GM21360 (cell line): ENCODE data around the gene HES7.
"Not testable (repeated sequence)": the region's sequence is repeated elsewhere in the genome, so short reads cannot be mapped to it uniquely, and the experiment has no call there.

Experiments
- ATAC-seq: cut with Tn5 transposase; IDR thresholded peaks from one replicate; pipeline ENCODE4 v1.9.1; 2021; ENCODE audit warnings: mild to moderate bottlenecking, moderate library complexity; ENCODE audit not compliant: unreplicated experiment

HES7 gene

DNA sequence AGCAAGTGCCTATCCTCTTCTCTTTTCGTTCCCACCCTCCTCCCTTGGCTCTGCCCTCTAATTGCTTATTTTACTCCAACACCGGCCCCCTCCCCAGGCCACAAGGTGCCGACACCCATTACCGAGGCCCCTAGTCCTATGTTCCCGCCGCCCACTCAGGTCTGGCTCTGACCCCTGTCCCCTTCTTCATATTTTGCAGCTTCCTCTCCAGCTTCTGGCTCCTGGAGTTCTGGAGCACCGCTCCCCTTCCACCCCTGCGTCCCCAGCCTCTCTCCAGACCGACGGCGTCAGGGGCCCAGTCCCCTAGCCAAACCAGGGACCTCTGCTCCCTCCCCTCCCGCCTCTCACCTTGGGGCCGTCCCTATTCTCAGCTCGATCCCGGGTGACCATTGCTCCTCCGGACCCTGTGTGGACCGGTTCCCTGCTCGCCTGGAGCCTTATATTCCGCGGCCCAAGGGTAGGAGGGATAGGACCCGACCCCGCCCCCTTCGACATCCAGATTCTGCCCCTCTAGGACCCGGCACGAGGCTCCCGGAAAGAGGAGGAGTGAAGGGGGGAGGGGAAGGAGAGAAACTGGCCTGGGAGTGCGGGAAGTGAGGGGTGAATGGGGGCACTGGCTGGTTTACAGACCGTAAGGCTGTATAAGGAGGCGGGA is at the start of gene HES7:
TSS of gene HES7 (minus strand) at position 412 of the 655 bp plus-strand sequence. CDS start at position 390, 22 bp downstream.
- no peak for ATAC-seq

DNA sequence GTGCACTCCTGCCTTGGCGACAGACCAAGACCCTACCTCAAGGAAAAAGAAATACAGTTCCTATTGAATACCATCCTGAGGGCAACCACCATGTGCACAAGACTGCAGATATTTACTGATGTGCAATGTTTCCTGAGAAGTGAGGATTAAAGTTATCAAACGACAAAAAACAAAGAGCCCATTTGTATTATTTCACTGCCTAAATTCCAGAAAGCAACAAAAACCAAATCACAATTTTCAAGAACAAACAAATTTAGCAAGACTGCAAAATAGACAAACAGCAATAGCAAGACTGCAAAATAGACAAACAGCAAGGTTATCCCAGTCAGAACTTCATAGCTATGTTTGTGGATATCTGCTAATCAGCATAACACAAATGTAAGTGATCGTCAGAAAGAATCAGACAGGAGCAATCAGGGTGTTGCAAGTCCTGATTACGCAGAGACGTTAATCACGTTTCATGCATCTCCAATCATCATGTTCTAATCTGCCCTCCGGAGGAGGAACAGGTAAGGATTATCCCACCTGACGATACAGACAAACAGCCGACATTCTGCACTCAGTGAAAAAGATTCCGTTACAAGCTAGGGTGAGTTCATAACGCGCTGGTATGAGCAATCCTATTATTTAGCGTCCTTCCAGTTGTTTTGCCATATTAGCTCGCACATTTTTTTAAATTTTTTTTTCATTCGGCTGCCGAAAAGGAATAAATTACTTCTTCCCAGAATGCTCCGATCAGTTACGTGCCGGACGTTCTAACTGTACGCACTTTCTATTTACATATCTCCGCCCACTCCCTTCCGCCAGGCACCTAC is 49.4 kb upstream of the HES7 start:
- ATAC-seq, result peak; percentile 73

DNA sequence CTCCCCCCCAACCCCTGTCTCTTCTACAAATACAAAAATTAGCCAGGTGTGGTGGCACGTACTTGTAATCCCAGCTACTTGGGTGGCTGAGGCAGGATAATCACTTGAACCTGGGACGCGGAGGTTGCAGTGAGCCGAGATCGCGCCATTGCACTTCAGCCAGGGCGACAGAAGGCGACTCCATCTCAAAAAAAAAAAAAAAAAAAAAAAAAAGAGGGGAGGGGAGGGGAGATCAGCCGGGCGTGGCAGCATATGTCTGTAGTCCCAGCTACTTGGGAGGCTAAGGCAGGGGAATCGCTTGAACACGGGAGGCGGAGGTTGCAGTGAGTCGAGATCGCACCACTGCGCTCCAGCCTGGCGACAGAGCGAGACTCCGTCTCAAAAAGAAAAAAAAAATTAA is 46.3 kb upstream of the HES7 start:
- ATAC-seq, result not testable (repeated sequence)

DNA sequence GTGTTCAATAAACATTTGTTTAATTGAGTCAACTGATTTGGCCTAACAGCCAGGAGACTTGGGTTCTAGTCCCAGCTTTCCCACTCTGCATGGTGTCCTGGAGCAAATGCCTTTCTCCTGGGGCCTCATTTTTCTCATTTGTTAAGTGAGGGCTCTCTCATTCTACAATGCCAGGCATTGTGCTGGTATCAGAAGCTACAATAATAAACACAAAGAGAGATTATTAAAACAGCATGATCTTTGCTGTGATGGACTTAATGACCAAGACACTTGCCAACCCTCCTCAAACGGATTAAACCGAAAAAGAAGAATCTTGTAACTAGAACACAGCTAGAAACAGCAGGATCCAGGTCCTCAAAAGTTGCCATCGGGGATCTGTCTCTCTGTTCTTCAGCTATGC is 43.6 kb upstream of the HES7 start:
- no peak for ATAC-seq

DNA sequence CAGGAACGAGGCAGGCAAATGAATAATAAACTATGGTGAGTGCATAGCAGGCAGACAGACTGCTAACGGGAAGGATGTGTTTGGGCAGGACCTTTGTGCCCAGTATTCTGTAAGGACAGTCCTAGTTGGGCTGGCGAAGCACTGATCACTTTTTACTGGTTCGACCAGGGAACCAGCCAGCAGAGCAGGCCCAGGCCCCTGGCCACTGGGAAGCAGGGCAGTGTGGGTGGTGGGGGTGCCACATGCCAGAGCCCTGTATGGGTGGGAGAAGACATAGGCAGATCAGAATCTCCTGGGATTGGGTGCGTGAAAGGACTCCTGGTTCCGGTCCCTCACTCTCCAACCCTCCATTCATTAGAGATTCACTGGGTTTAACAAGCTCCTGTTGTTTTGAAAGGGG is 42.8 kb upstream of the HES7 start:
- ATAC-seq, result no peak

DNA sequence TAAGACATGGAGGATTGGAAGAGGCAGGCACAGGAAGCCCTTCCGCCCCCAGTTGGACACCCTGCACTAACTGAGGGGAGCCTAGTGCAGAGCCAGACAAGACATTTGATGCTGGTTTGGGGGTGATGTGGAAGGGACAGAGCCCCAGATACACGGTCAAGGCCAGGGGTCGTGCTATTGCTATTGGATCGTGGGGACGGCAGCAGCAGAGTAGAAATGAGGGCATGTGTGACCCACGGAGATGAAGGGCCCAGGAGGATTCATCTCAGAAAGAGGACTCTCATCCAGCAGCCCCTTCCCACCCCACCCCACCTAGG is 40.9 kb upstream of the HES7 start:
- ATAC-seq, result no peak

DNA sequence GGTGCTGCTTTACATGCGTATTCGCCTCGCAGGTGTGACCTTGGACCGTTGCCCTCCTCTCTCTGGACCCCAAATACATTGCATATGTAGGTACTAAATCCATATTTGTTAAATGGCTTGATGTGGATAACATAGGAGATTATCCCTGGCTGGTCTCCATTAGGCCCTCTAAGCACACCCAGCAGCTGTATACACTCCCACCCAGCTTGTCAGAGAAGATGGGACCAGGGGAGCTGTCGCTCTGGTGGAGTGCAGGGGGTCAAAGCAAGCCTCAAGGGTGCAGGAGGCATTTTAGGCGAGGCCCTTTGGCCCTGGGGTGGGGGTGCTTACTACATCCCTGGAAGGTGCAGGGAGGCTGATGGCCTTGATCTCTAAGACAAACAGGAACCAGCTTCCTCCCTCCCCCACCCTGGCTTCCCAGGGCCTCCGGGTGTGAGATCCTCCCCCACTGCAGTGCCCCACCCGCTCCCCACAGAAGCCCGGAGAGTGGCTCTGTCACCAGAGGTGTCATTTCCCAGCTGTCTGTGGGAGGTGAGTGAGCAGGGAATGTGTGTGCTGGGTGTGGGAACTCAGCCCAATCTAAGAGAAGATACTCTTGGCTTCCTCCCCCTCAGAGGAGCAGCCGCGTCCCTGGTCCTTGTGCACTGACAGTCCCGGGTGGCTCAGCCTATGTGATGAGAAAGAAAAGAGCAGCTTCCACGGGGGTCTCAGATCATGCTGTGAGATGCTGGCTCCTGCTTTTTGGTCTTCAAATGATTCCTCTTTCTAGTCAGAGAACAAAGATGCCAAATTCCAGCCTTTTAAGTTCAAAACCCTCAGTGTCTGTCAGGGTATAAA is 40.3 kb upstream of the HES7 start:
- ATAC-seq, result no peak

DNA sequence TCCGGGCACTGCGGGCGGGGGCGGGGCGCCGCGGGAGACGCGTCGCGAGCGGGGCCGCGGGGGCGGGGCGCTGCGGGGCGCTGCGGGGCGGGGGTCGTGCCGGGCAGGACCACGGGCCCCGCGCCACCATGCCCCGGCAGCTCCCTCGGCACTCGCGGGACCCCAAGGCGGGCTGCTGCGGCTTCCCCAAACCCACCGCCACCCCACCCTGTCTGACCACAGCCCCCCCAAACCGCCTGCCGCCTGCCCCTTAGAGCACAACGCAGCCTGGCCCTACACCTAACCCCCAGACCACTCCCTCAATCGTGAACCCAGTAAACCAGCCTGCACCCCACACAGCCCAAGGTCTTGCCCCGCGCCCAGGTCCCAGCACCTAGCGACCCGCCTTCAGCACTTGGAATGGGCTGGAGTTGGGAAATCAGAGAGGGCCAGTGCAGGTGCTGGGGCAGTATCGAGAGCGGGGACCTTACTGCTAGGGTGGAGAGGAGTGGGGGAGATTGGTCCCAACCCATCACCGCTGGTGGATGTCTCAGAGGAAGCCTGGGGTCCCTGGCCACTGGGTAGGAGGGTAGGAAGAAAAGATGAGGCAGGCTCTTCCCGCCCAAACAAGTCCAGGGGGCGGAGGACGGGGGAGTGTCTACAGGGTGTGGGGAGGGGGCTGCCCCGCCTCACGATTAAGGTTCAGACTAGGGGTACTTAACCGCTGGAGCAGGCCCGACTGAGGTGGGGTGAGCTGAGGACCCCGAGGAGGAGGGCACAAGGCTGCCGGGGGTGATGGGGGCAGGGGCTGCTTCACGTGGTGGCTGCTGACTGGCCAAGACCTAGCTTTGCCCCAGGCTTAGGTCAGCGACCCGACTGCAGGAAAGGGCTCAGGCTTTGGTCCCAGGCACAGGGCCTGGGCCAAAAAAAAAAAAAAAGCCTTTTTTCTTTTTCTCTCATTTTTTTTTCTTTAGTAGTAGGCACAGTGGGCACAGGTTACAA is 39.4 kb upstream of the HES7 start:
- ATAC-seq, result no peak

DNA sequence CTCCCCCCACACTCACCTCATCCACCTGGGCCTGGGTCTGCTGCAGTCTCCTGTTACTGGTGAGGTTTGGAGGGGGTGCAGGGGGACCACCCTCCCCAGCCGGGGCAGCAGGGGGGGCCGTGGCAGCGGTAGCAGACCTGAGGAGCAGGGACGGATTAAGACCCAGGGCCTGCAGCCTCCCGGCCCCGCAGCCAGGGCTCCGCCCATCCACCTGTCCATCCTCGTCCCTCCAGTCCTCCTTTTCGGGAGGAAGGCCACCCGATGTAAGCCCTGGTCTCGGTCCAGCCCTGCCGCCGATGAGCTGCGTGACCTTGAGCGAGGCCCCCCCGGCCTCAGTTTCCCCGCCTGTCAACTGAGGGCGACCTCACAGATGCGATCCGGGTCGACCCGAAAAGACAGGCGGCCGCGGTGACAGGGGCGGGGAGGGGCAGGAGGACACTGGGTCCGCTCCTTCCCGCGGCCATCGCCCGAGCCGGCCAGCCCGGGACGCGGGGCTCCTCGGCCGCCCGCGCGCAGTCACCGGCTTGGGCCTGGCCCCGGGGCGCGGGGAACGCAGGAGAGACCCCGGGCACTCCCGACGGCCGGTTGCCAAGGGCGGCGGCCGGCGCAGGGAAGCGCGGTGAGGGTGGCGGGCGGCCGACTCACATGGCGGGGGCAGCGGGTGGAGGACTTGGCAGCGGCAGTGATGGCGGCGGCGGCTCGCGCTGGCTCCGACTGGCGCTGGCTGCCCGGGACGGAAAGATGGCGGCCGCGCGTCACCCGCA is 38.5 kb upstream of the HES7 start, which contains the start of gene VAMP2:
TSS of gene VAMP2 (minus strand) at position 716 of the 764 bp plus-strand sequence. CDS start at position 647, 69 bp downstream.
- ATAC-seq, result no peak

DNA sequence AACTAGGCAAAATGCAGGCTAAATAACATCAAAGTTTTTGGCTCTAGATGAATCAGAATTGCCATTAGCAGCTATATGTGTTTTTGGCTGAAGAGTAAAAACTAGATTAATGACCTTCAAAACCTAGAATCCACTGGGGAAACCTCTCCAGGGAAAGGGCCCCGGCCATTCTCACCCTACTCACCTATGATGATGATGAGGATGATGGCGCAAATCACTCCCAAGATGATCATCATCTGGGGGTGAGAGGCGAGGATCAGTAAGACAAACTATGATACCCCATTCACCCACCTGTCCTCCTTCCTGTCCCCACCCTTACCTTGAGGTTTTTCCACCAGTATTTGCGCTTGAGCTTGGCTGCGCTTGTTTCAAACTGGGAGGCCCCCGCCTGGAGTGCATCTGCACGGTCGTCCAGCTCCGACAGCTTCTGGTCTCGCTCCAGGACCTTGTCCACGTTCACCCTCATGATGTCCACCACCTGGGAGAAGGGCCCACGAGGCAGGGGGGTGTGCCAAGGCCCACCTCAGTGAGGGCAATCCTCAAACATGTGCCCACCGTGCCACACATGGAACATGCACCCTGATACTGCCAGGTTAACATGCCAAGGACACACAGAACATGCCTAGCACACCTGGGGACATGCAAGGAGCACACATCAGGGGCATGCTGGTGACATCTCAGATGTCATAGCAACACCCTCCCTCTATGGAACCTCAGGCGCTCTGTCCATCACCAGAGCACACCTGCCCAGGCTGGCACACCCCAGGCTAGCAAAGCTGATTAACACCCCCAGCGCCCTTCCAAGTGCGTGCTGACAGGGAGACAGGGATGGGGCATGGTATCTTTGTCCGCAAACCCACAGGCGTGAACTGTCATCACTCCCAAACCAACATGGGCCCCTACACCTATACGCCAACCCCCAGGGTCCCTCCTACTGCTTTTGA is 37.7 kb upstream of the HES7 start:
- no peak for ATAC-seq

DNA sequence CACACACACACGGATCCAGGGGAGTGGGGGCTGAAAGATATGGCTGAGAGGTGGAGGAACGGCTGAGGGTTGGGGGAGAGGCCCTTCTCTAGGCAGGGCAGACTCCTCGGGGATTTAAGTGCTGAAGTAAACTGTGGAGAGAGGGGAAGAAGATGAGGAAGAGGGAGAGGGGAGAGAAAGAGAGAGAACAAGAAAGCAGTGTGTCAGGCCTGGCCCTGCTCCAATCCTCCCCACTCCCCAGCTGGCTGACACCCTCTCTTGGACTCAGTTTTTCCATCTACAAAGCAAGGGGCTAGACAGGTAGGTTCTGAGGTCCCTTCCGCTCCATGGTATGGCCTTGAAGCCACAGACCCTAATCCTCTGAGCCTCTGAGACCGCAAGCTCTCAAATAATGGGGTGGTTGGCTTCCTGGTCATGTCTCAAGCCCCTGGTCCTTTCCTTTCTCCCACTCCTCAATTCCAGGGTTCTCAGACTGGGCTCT is 36.9 kb upstream of the HES7 start:
- ATAC-seq, result no peak

DNA sequence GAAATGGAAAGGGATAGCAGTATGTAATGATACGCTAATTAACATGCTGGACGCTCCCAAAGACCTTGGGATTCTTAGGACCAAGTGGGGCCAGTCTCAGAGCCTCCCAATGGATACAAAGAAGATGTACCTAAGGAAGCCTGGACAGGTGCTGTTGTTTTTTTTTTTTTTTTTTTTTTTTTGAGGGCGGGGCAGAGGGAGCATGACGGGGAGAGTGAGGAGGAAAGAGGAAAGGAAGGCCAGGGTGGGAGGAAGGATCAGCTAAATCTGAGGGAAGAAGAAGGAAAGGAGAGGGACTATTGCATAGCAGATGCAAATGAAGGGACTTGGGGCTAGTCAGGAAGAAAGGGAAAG is 36.3 kb upstream of the HES7 start:
- no peak for ATAC-seq

DNA sequence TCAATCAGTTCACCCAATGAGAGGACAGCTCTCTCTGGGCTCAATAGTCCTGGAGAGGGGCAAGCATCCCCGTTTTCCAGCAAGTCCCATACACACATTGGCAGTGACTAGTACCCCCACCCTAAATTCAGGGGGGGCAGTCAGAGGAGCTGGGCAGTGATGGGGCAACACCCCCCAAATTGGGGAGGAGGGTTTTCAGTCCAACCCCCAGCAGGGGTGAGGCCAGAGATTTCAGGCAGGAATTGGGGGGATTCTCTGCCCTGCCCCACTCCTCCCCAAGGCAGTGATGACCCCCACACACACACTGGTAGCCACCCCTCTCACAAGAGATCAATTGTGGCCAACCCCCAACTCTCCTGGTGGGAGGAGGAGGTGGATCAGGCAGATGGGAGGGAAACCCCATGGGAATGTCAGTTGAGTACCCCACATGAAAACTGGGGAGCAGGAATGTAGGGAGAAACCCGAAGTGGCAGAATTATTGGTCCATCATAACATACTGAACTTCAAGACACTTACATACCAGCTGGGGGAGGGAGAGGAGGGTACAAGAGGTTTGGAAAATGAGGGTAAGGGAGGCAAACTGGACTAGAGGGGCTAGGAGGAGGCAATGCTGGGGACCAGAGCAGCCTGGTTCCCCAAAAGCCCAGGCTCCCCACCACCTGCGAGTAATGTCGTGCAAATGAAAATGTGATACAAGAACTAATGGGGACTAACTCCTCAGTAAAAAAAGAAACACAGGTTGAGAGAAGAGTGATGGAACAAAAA is 35.7 kb upstream of the HES7 start:
- ATAC-seq, result no peak

DNA sequence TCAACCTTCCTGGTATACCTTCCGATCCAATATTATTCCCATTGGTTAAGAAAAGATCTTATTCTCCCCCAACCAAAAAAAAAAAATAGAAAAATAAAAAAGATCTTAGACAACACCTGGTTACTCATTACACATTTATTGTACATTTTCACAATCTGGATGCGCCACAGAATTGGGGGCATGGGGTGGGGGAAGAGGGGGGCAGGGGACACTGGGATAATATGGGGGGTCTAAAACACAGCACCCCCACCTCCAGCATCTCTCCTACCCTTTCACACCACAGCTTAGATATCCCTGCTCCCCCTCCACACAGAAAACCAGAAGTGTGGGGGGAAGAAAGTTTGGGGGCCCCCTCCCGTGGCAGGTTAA is 35.1 kb upstream of the HES7 start:
- no peak for ATAC-seq

DNA sequence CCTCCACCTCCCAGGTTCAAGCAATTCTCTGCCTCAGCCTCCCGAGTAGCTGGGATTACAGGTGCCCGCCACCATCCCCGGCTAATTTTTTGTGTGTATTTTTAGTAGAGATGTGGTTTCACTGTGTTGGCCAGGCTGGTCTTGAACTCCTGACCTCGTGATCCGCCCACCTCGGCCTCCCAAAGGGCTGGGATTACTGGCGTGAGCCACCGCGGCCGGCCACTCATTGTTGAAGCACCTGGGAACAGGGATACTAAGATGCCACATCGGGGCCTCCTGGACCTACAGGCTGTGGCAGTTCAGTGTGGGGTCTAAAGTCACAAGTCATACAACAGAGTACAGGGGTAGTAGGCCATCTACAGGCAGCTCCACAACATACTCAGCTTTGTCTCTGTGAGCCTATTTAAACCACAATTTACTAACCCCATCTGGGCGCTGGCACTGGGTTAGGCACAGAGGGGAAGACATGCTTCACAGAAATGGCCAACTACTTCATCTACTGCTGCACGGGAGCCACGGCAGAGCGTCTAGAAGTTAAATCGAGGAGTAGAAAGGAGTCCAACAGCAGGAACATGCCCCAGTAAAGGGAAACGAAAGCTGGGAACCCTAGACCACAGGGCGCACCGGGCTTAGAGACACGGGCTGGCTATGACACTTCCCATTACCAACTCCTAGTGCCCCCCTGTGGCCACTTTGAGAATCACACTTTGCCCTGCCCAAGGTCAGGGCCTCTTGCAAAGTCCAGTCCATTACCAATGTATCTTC is 34.5 kb upstream of the HES7 start:
- no peak for ATAC-seq

DNA sequence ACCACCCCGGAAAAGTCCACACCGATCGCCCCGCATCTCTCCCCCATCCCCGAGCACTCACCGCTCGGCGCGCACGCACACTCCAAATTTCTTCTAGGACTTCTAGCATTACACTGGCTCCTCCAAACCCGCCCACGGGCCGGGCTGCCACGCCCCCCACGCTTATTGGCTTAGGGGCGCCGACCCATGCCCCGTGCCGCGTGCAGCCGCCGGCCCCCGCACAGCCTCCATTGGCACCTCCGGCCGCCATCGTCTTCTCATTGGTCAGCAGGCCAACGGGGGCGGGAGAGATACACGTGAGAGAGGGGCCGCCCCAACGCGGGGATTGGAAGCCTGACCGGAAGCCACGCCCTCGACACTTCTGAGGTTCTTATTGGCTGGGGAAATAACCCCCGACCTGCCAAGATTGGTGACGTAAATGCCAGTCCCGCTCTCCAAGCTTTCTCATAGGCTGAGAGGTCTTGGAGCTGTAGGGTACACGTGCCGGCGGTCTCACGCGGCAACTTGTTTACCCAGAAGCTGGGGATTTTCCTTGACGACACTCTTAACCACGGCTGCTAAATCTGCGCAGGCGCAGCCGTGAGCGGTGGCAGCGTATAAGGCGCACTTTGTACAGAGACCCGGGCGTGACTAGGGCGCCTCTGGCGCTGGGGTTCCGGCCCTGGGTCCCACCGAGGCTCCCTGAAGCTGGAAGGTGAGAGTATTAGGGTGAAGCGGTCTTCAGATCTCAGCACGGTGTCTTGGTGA is 32.5 kb upstream of the HES7 start:
- peak; percentile 60 for ATAC-seq

DNA sequence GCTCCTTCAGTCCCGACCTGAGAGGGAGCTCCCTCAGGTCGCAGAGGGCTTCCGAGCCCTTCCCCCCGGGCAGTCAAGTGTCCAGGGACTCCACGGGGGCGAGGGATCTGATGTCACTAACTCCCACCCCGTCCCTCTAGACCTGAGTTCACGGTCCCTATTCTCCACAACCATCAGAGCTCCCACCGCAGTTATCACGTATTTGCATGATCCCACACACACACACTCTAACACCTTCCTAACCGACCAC is 32.0 kb upstream of the HES7 start:
- ATAC-seq, result no peak
